ENCODE data around the gene GSTCD.

GRCh38 chr4:105679186-105679585, 29.4 kb upstream of the GSTCD start:
- TF ChIP-seq CTCF (conservative IDR thresholded peaks at IDR 0.05) (no peak), ZFX (IDR thresholded peaks at IDR 0.05) (no peak)

All from C4-2B (cell line).